Skin epidermis (tissue), 12 donors: ENCODE data around the gene ATP5IF1.

Experiments used
- H3K27ac ChIP-seq, 21 experiments: fragments of 200-600 bp; sonication (generic) in 11 of 21; one replicate each; pipeline ENCODE4 v1.5.0; 2020; ENCODE audit warnings: mild to moderate bottlenecking in 3 of 21, inconsistent platforms in 2 of 21, moderate library complexity in 2 of 21
- H3K4me3 ChIP-seq, 7 experiments: fragments of 200-600 bp; sonication (generic) in 2 of 7; one replicate each; pipeline ENCODE4 v1.5.0; 2020; ENCODE audit warnings: inconsistent platforms in 2 of 7, mild to moderate bottlenecking in 2 of 7, moderate library complexity in 1 of 7

The ATP5IF1 gene

DNA sequence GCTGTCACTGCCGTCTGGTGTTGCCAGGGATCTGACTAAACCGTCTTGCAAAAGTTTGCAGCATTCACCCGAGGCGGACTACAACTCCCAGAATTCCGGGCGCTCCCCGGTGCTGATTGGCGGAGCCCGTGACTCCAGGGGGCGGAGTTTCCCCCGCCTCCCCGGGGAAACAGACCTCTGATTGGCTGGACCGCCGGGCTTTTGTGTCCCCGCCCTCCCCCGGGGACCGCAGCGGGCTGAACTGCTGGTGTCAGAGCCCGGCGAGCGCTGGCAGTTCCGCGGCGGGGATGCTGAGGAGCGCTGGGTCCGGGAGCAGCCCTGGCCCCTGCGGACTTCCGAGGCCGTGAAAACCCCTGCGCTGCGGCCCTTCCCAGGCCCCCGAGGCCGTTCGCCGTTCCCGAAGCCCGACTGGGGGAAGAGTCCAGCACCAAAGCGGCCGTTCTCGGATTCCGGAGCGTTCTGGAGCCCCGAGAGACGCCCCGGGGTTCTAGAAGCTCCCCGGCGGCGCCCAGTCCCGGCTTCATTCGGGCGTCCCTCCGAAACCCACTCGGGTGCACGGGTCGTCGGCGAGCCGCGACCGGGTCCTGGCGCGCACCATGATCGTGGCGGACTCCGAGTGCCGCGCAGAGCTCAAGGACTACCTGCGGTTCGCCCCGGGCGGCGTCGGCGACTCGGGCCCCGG, 23.5 kb downstream of the ATP5IF1 start, which contains the start of gene SESN2:
TSS of gene SESN2 (plus strand) at position 267 of the 682 bp plus-strand sequence. CDS start at position 597, 330 bp downstream.
- H3K27ac ChIP-seq, result peak within 1 kb of the TSS; percentile 69 to 93 (median 86)
- H3K4me3 ChIP-seq, result peak within 1 kb of the TSS; percentile 82 to 100 (median 93)

DNA sequence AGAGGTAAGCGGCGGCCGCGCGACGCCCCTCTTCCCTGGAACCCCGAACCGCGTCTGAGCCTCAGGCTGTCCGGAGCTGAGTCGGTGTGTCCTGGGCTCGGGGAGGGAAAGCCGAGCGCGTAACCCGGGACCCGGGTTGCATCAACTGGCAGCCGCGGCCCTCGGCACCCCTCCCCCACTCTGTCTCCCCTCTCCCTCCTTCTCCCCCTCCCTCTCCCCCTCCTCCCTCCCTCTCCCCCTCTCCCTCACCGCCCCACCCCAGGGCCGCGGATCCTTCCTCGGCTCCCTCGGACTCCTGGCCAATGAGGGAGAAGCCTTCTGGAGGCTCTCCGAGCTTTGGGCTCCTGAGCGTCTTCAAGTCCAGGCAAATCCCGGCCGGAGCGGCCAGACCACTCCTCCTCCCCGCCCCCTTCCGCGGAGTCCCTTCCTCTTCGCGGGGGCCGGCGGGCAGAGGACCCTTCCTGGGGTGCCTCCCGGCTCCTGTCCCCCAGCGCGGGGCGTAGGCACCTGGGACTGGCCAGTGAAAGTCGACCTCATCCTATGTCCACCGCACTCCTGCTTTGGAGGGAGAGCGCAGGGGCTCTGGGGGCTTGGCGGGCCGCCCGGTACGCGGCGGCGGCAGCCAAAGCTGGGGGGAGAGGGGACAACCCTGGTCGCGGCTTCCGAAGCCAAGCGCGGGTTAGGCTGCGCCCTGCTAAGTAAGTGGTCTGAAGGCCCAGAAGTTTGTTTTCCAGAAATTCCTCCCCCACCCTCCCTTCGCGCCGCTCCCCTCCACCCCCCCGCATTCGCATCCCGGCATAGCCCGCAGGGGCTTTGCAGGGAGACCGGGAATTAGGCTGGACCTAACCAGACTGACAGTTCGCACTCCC, 24.2 kb downstream of the ATP5IF1 start:
- peak overlapping the region; percentile 82 to 100 (median 93) for H3K4me3 ChIP-seq
- peak overlapping the region; percentile 15 to 93 (median 86) for H3K27ac ChIP-seq

DNA sequence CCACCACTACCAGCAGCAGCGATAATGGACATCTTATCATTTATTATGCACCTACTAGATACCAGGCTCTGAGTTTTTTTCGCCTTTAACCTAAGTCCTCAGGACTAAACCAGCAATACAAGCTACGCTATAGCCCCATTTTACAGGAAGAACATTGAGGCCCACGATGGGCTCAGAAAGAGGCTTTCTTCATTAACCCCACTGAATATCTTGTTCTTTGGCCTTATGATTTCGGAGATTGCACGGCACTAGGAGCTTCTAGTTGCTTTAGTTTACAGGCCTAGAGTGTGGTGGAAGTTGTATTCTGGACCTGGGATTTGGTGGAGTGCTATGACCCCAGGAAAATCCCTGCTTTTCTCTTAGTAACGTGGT, 24.9 kb downstream of the ATP5IF1 start:
- peak overlapping the region in 9 of 21 experiments; percentile 80 to 93 (median 87) for H3K27ac ChIP-seq
- peak overlapping the region; percentile 82 to 100 (median 93) for H3K4me3 ChIP-seq

DNA sequence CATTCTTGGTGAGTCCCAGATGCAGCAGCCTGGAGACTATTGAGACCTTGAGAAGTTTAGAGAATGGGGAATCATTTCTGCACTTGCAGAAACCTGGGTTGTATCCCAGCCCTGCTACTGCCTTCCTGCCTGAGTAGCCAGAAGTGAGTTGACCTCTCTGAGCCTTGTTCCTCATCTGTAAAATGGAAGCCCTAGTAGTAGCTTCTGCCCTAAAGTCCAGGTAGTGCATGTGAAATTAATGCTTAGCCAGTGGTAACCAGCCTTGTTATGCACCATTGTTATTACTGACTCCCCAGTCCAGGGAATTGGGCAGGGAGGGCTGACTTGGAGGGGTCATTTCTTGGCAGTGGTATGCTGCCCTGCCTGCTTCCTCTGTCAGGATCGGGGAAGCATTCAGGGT, 29.0 kb downstream of the ATP5IF1 start:
- no peak overlapping the region for H3K4me3 ChIP-seq
- no peak overlapping the region for H3K27ac ChIP-seq

DNA sequence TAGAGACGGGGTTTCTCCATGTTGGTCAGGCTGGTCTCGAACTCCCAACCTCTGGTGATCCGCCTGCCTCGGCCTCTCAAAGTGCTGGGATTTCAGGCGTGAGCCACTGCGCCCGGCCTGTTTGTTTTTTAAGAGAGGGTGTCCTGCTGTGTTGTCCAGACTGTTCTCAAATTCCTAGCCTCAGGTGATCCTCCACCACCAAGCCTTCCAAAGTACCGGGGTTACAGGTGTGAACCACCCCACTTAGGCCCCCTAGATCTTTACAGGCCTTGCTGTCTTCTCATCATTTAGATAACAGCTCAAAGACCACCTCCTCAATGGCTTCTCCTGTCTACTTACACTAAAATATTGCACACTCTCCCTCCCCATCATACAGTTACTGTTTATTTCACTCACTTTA, 29.7 kb downstream of the ATP5IF1 start:
- Histone ChIP-seq H3K27ac (no peak overlapping the region), H3K4me3 (no peak overlapping the region)

DNA sequence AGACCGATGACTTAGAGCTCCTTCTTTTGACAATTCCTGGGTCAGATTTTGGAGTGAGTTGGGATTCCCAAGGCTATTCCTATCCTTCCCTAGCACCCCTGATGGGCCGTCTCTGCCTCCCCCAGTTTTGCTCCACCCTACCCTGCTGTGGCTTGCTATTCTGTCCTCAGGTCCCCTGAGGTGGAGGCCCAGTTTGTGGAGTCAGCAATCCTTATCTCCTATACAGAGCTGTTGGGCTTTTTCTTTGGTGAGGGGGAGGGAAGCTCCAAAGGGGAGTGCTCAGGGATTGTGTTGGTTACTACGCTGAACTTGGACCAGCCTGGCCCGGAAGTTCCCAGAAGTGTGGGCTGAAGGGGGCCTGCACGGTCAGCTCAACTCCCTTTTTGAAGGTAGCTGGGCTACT, 31.0 kb downstream of the ATP5IF1 start:
- Histone ChIP-seq H3K4me3 (no peak overlapping the region), H3K27ac (no peak overlapping the region)

DNA sequence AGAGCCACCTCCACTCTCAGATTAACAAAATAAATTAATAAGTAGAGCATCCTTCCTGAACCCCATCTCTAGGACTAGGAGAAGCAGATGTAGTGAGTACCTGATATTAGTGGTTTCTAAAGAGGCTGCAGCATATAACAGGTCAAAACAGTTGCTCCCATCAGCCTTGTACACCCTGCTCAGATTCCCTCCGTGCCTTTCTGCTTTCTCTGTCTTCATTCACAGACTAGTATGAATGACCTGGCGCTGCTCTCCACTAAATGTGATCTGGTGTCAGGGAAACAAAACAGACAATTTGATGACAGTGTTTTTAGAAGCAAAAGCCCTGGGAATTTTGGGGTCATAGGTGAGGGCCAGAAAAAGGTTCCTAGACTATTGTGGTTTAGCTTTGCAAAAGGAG, 31.7 kb downstream of the ATP5IF1 start:
- no peak overlapping the region for H3K4me3 ChIP-seq
- H3K27ac ChIP-seq, result no peak overlapping the region

DNA sequence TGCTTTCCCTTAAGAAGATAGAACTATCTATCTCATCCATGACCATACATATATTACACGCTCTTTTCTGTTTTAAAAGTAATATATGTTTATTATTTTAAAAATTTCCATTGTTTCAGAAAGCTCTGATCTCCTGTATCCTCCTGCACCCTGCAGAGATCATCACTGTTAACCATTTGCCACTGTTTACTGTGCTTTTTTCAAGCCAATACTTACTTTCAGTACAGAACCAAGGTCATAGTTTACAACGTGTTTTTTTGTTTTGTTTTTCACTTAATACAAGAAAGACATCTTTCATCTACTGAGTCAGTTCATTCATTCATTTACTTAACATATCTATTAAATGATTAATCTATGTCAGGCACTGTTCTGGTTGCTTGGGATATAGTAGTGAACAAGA, 33.6 kb downstream of the ATP5IF1 start:
- Histone ChIP-seq H3K4me3 (no peak overlapping the region), H3K27ac (no peak overlapping the region)

DNA sequence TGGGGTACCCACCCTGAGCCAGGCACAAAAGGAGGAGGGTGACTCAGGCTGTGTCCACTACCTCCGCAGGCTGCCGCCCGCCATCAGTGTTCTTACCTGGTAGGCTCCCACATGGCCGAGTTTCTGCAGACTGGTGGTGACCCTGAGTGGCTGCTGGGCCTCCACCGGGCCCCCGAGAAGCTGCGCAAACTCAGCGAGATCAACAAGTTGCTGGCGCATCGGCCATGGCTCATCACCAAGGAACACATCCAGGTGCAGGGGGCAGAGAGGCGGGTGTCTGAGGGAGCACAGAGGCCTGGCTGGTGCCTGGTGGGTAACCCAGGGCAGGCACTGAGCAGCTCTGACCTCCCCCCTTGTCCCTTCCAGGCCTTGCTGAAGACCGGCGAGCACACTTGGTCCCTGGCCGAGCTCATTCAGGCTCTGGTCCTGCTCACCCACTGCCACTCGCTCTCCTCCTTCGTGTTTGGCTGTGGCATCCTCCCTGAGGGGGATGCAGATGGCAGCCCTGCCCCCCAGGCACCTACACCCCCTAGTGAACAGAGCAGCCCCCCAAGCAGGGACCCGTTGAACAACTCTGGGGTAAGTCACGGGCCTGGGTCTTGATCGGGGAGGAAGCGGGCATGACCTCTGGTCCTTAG, 36.4 kb downstream of the ATP5IF1 start:
- Histone ChIP-seq H3K4me3 (no peak overlapping the region), H3K27ac (no peak overlapping the region)

DNA sequence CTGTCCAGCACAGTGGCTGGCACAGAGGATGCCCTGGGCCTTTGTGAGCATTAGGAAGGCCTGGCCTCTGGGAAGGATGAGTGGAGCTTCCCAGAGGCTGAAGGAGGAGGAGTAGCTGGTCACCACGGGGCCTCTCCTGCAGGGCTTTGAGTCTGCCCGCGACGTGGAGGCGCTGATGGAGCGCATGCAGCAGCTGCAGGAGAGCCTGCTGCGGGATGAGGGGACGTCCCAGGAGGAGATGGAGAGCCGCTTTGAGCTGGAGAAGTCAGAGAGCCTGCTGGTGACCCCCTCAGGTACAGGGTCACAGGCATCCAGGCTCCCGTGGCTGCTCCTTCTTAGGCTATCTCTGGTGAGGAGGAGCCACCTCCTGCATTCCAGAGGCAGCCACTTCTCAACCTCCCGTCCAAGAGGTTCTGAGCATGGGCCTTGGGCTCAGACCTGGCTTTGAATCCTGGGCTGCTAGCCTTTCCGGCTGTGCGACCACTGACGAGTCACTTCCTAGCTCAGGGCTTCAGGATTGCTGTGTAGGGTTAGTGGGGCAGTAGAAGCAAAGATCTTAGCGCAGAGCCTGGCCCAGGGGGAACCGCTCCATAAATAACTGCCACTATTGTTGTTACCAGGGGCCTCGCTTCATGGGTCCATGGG, 37.4 kb downstream of the ATP5IF1 start:
- no peak overlapping the region for H3K27ac ChIP-seq

DNA sequence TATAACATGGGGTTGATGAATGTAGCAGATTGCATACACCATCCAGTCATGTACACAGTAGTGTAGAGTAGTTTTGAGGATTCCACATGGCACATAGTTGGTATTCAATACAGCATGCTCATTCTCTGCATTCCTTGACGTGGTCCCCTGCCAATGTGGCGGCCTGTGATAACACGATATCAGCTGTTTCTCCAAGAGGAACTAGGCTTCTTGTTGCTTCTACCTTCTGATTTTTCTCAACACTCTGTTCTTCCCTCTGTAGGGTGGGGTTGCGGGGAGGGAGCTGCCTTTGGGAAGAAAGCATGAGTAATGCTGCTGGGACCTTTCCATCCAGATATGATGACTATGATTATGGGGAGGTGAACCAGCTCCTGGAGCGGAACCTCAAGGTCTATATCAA, 42.8 kb downstream of the ATP5IF1 start:
- H3K27ac ChIP-seq, result no peak overlapping the region

More for the DNA sequence above, 37.4 kb downstream of the ATP5IF1 start:
- H3K4me3 ChIP-seq, result no peak overlapping the region

DNA sequence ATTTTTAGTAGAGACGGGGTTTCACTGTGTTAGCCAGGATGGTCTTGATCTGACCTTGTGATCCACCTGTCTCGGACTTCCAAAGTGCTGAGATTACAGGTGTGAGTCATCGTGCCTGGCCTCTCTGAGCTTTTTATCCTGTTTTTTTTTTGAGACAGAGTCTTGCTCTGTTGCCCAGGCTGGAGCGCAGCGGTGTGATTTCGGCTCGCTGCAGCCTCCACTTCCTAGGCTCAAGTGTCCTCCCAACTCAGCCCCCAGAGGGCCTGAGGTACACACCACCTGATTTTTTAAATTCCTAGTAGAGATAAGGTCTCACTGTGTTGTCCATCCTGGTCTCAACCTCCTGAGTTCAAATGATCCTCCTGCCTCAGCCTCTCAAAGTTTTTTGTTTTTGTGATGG, 43.8 kb downstream of the ATP5IF1 start:
- no peak overlapping the region for H3K27ac ChIP-seq
- H3K4me3 ChIP-seq, result no peak overlapping the region

More for the DNA sequence above, 42.8 kb downstream of the ATP5IF1 start:
- H3K4me3 ChIP-seq, result no peak overlapping the region

DNA sequence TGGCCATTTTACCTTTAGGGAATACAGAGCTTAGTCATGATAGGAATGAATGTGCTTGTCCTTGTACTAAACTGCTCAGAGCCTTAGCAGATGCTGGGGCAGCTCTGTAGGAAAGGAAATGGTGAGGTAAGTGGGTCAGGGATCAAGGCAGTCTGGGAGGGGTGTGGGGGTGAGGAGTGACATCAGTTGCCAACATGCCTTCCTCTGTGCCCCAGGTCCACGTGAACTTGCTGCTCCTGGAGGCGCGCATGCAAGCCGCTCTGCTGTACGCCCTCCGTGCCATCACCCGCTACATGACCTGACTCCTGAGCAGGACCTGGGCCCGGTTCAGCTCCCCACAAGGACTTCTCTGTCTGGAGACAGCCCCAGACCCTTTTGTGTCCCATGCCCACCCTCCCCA, 44.6 kb downstream of the ATP5IF1 start:
- peak overlapping the region in 2 of 21 experiments; percentile 16 to 41 for H3K27ac ChIP-seq
- no peak overlapping the region for H3K4me3 ChIP-seq

DNA sequence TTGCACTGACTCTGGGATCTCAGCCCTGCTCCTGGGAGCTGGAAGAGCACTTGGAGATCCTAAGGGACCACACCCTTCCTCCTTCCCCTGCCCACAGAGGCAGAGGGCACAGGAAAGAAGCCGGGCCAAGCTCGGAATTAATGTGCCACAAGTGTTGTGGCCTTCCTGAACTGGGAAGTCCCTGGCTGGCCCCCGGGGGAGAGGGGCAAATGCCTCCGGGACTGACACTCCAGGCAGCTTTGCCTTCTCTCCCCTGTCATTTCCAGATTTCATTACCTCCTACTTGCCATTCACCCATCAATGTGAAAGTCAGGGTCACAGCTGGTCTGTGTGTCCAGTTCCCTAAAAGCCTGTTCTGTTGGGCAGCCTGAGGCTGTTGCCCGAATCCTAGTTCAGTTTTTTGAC, 45.1 kb downstream of the ATP5IF1 start:
- Histone ChIP-seq H3K4me3 (no peak overlapping the region), H3K27ac (peak overlapping the region in 3 of 21 experiments; percentile 16 to 41 (median 40))

DNA sequence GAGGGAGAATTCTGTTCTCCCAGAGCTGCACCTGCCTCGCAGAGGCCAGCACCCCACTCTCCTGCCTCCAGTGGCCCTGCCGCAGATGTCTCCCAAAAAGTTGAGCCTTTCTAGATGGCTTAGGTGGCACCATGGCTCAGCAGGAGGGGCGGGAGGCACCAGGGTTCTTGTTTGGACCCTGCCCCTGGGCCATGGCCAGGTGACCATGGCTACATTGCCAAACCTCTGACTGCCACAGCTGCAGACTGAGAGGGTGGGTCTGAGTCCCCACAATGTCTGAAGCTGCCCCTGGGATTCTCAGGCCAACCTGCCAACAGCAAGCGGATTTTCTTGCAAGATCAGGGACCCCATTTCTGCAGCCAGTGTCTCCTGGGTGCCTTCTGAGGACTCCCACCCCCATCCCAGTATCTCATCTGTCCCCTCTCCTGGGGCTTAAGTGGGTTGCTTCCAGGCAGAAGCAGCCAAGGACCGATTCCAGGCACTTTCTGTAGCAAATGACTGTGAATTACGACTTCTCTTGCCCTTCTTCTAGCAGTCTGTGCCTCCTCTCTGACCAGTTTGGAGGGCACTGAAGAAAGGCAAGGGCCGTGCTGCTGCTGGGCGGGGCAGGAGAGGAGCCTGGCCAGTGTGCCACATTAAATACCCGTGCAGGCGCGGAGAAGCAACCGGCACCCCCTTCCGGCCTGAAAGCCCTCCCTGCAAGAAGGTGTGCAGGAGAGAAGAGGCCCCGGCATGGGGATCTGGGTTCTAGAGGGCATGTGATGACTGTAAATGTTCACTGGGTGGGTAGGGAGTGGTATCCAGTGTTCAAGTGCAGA, 45.9 kb downstream of the ATP5IF1 start:
- H3K27ac ChIP-seq, result peak overlapping the region in 2 of 21 experiments; percentile 31 to 40
- H3K4me3 ChIP-seq, result no peak overlapping the region

DNA sequence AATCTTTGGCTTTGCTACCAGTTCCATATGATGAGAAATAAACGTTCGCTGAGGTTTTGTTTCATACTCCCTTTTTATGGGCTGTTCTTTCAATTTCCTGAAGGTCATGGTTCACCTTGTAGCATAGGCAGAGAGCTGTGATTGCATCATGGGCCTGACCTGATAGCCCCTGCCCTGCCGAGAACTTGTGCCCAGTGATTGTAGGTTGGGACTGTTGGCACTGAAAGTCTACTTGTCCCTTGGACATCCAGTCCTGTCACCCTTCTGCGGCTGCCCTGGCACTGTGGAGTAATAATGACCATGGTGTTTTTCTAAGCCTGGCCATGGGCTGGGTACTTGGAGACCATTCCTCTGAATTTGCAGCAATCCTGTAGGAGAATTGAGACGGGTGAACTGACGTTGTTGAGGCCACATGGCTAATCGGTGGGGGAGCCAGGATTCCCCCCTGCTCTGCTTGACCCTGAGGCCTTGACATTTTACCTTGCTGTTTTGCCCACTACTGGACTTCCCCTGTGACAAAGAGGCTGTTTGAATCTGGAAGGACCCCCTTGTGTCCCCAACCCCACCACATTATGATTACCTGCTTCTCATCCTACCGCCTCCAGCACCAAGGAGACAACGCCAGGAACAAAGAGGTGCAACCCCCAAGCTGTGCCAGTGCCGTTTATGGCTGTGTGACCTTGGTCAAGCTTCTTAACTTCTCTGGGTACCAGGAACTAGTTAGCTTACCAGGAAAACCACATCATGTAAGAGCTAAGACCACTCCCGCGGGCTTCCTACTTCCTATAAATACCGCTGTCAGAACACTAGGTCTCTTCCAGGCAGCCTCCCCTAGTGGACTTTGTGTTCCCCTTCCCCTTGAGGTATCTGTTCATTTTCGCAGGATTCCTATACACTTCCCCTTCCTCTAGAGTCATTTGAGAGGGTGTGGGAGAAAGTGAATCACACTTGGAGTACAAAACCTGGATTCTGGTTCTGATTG, 46.8 kb downstream of the ATP5IF1 start:
- peak overlapping the region in 1 of 21 experiments; percentile 22 for H3K27ac ChIP-seq
- no peak overlapping the region for H3K4me3 ChIP-seq

DNA sequence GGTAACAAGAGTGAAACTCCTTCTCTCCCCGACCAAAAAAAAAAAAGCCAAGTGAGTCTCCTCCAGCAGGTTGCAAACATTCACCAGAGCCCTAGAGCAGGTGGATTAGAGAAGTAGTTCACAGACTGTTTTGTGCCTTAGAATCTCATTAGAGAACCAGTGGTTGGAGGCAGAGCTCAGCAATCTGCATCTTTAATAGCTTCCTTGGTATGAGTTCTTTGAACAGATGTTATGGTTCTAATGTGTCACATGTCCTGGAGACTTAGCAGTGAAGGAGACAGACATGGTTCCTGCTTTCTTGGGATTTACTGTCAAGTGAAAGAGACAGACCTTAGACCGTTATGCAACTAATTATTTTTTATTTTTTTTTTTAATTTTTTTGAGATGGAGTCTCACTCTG, 50.2 kb downstream of the ATP5IF1 start:
- Histone ChIP-seq H3K4me3 (no peak overlapping the region), H3K27ac (no peak overlapping the region)
